ENCODE measurements around the gene ARHGAP15.

ARHGAP15 gene

GRCh38 chr2:143294068-143294467 is 164.8 kb downstream of the ARHGAP15 start:
- DNase-seq = no peak
- H3K9me3 ChIP-seq = no peaks in the 10 kb centered on the region
- TF ChIP-seq CTCF (IDR thresholded peaks at IDR 0.05; ENCODE audit: low read depth, low read length) = no peak

GRCh38 chr2:143296089-143296488 is 166.9 kb downstream of the ARHGAP15 start:
- H3K36me3 ChIP-seq = no peaks in the 10 kb centered on the region
- no peak for DNase-seq
- H3K4me1 ChIP-seq = no peaks in the 10 kb centered on the region
- TF ChIP-seq CTCF (IDR thresholded peaks at IDR 0.05; ENCODE audit: low read depth, low read length) = no peak
- H3K27me3 ChIP-seq = no peaks in the 10 kb centered on the region
- H3K9me3 ChIP-seq = no peaks in the 10 kb centered on the region
- H3K4me3 ChIP-seq (ENCODE audit: low read depth, low read length) = no peak overlapping the region

More at GRCh38 chr2:143294068-143294467, 164.8 kb downstream of the ARHGAP15 start:
- Histone ChIP-seq H3K27me3 (no peaks in the 10 kb centered on the region), H3K4me3 (ENCODE audit: low read depth, low read length) (no peak overlapping the region), H3K4me1 (no peaks in the 10 kb centered on the region), H3K36me3 (no peaks in the 10 kb centered on the region)

DNA sequence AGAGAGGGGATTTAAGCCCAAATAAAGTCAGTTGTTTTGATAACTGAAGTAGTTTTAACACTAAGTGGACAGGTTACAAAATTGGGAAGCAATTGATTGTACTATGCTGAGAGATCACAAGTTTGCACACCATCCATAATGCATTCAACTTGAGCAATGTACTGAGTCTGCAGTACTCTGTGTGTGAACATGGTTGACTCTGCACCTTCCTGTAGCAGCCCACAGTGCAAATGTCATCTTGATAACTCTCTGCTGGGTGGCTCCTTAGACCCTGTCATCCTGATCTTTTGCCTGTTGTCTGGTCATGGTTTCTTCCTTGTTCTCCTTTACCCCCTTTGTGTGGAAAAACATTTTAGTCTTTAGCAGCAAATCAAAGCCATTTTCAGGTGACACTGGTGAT is 168.0 kb downstream of the ARHGAP15 start:
- no peak for TF ChIP-seq CTCF (IDR thresholded peaks at IDR 0.05; ENCODE audit: low read depth, low read length)
- no peak for DNase-seq
- H3K9me3 ChIP-seq = no peaks in the 10 kb centered on the region
- no peaks in the 10 kb centered on the region for H3K4me1 ChIP-seq
- no peak overlapping the region for H3K4me3 ChIP-seq (ENCODE audit: low read depth, low read length)
- H3K27me3 ChIP-seq = no peaks in the 10 kb centered on the region
- H3K36me3 ChIP-seq = no peaks in the 10 kb centered on the region

GRCh38 chr2:143300536-143300935 is 171.3 kb downstream of the ARHGAP15 start:
- no peaks in the 10 kb centered on the region for H3K36me3 ChIP-seq
- H3K27me3 ChIP-seq = no peaks in the 10 kb centered on the region
- no peaks in the 10 kb centered on the region for H3K4me1 ChIP-seq
- no peak overlapping the region for H3K4me3 ChIP-seq (ENCODE audit: low read depth, low read length)
- H3K9me3 ChIP-seq = no peaks in the 10 kb centered on the region
- no peak for TF ChIP-seq CTCF (IDR thresholded peaks at IDR 0.05; ENCODE audit: low read depth, low read length)
- DNase-seq = no peak

GRCh38 chr2:143311426-143311825 is 182.2 kb downstream of the ARHGAP15 start:
- no peak for TF ChIP-seq CTCF (IDR thresholded peaks at IDR 0.05; ENCODE audit: low read depth, low read length)
- H3K9me3 ChIP-seq = no peaks in the 10 kb centered on the region
- no peaks in the 10 kb centered on the region for H3K36me3 ChIP-seq
- DNase-seq = no peak
- no peaks in the 10 kb centered on the region for H3K27me3 ChIP-seq
- no peak overlapping the region for H3K4me3 ChIP-seq (ENCODE audit: low read depth, low read length)
- no peaks in the 10 kb centered on the region for H3K4me1 ChIP-seq

DNA sequence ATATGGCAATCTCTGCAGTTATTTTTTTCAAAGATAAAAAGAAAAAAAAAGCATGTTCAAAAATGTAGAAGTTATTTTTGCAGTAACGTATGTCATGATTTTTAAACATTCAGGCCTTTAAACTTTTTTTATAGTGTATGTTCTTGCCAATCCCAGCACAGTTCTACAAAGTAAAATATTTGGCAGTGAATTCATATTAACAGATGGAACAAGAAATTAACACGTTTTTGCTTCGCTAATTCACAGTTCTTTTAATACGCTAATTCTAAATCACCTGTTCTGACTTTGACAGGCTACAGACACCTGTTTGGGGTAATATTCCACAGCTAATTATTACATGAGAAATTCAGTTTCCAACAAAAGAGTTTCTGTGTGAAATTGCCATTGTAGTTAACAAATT is 183.2 kb downstream of the ARHGAP15 start:
- no peak overlapping the region for H3K4me3 ChIP-seq (ENCODE audit: low read depth, low read length)
- TF ChIP-seq CTCF (IDR thresholded peaks at IDR 0.05; ENCODE audit: low read depth, low read length) = no peak
- H3K27me3 ChIP-seq = no peaks in the 10 kb centered on the region
- no peak for DNase-seq
- no peaks in the 10 kb centered on the region for H3K4me1 ChIP-seq
- no peaks in the 10 kb centered on the region for H3K9me3 ChIP-seq
- H3K36me3 ChIP-seq = no peaks in the 10 kb centered on the region
